ENCODE data around the gene ZDHHC9. TPM values are rescaled to one million over a fixed set of nuclear protein-coding genes. Genes with fewer than 3 reads are reported as not detected.

Gene ZDHHC9
- total and polyA plus RNA-seq, 9 of the 15 experiments (the other 6 are each of a cell fraction or from before 2014, with no cell fraction given), result 6.8 to 22.4 (median 9.1) TPM

DNA sequence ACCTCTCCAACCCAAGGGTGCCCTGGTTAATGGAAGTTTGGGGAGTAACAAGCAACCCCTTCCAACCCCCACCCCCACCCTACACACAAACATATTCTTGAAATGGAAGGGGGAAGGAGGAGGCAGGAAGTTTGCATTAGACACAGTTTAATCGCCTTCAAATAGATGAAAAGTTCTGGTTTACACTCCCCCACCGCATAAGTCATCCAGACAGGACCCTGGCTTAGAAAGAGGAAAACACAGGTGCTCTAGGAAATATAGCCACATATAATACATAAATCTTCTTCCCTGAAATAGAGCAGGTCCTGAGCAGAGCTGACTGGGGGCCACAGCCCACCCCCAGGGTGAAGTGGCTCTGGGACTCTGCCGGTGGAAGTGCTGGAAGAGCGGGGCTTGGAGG, 38.9 kb downstream of the ZDHHC9 start:
- ATAC-seq (no peak), FAIRE-seq (no peak)
- POLR2A ChIA-PET, result no interaction called here
- TF ChIP-seq CHD2 (IDR thresholded peaks at IDR 0.05; ENCODE audit: low read depth, low read length) (no peak), YY1 (IDR thresholded peaks at IDR 0.05; ENCODE audit: borderline replicate concordance in 1 of 3, control insufficient read depth in 1 of 3, extremely low read depth in 1 of 3, insufficient read depth in 3 of 3, insufficient read length in 1 of 3, insufficient replicate concordance in 2 of 3, low read depth in 1 of 3, low read length in 2 of 3) (no peak), ASH1L (IDR thresholded peaks at IDR 0.05; ENCODE audit: borderline replicate concordance, low read depth, partially characterized antibody) (no peak), ZNF224 (CRISPR knock-in tag; IDR thresholded peaks at IDR 0.05) (no peak), ZNF174 (CRISPR knock-in tag; IDR thresholded peaks at IDR 0.05) (no peak)
- TF ChIP-seq, protein P1, sequence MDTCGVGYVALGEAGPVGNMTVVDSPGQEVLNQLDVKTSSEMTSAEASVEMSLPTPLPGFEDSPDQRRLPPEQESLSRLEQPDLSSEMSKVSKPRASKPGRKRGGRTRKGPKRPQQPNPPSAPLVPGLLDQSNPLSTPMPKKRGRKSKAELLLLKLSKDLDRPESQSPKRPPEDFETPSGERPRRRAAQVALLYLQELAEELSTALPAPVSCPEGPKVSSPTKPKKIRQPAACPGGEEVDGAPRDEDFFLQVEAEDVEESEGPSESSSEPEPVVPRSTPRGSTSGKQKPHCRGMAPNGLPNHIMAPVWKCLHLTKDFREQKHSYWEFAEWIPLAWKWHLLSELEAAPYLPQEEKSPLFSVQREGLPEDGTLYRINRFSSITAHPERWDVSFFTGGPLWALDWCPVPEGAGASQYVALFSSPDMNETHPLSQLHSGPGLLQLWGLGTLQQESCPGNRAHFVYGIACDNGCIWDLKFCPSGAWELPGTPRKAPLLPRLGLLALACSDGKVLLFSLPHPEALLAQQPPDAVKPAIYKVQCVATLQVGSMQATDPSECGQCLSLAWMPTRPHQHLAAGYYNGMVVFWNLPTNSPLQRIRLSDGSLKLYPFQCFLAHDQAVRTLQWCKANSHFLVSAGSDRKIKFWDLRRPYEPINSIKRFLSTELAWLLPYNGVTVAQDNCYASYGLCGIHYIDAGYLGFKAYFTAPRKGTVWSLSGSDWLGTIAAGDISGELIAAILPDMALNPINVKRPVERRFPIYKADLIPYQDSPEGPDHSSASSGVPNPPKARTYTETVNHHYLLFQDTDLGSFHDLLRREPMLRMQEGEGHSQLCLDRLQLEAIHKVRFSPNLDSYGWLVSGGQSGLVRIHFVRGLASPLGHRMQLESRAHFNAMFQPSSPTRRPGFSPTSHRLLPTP (IDR thresholded peaks at IDR 0.05; ENCODE audit: borderline replicate concordance, extremely low read depth, insufficient read length), result no peak
- TF ChIP-seq, protein P2, sequence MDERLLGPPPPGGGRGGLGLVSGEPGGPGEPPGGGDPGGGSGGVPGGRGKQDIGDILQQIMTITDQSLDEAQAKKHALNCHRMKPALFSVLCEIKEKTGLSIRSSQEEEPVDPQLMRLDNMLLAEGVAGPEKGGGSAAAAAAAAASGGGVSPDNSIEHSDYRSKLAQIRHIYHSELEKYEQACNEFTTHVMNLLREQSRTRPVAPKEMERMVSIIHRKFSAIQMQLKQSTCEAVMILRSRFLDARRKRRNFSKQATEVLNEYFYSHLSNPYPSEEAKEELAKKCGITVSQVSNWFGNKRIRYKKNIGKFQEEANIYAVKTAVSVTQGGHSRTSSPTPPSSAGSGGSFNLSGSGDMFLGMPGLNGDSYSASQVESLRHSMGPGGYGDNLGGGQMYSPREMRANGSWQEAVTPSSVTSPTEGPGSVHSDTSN (CRISPR knock-in tag; IDR thresholded peaks at IDR 0.05; ENCODE audit: low read depth), result no peak
- TF ChIP-seq, protein P2 (tag; conservative IDR thresholded peaks at IDR 0.05; ENCODE audit: low read depth), result no peak
- TF ChIP-seq, protein P3, sequence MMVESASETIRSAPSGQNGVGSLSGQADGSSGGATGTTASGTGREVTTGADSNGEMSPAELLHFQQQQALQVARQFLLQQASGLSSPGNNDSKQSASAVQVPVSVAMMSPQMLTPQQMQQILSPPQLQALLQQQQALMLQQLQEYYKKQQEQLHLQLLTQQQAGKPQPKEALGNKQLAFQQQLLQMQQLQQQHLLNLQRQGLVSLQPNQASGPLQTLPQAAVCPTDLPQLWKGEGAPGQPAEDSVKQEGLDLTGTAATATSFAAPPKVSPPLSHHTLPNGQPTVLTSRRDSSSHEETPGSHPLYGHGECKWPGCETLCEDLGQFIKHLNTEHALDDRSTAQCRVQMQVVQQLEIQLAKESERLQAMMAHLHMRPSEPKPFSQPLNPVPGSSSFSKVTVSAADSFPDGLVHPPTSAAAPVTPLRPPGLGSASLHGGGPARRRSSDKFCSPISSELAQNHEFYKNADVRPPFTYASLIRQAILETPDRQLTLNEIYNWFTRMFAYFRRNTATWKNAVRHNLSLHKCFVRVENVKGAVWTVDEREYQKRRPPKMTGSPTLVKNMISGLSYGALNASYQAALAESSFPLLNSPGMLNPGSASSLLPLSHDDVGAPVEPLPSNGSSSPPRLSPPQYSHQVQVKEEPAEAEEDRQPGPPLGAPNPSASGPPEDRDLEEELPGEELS (CRISPR knock-in tag; IDR thresholded peaks at IDR 0.05; ENCODE audit: borderline replicate concordance), result no peak

More for the DNA sequence above, 38.9 kb downstream of the ZDHHC9 start:
- in situ Hi-C loops (cut with MboI) (no loop called here), intact Hi-C loops (cut with micrococcal nuclease) (no loop called here)
- peaks cover 29% of the 10 kb centered on the region; the same call in 2 of the 3 replicates for H3K36me3 ChIP-seq (ENCODE audit: control insufficient read depth, insufficient read depth, low read length)
- no peak overlapping the region for H3K4me2 ChIP-seq (ENCODE audit: insufficient read depth, low read length)
- no peak overlapping the region for H3K9ac ChIP-seq (ENCODE audit: insufficient read depth in 1 of 2, low read depth in 2 of 2, low read length in 2 of 2)
- CTCF ChIA-PET (ENCODE audit: low intra/inter-chr PET ratio), result no interaction called here
- no TSS peak for BruUV-seq (replicated peaks)
- H2AFZ ChIP-seq (ENCODE audit: low read depth, low read length), result no peak overlapping the region
- no peak for DNase-seq (ENCODE audit: extremely low read depth in 1 of 4, low spot score in 3 of 4)
- H4K20me1 ChIP-seq (replicated peaks; ENCODE audit: control insufficient read depth, insufficient read depth, low read length), result no peaks in the 10 kb centered on the region
- no peak overlapping the region for H3K4me3 ChIP-seq
- no peaks in the 10 kb centered on the region for H3K9me3 ChIP-seq (replicated peaks; ENCODE audit: control insufficient read depth, insufficient read depth, low read depth, low read length)
- no peaks in the 10 kb centered on the region for H3K79me2 ChIP-seq (ENCODE audit: control insufficient read depth, insufficient read depth, low read length)
- no peak overlapping the region for H3K27ac ChIP-seq (ENCODE audit: extremely low read depth, low read depth, low read length)
- H3K27me3 ChIP-seq (ENCODE audit: control insufficient read depth in 2 of 2, insufficient read depth in 2 of 2, low read length in 2 of 2), result no peaks in the 10 kb centered on the region
- 84% methylated on average over 3 of the region's 4 CpGs for WGBS (ENCODE audit: insufficient coverage, low coverage, missing lambda C conversion rate)
- no peaks in the 10 kb centered on the region for H3K9me1 ChIP-seq (ENCODE audit: control insufficient read depth, insufficient read depth, low read length)
- H3K4me1 ChIP-seq (replicated peaks in 1 of 2; ENCODE audit: control insufficient read depth in 2 of 2, insufficient read depth in 2 of 2, low read length in 2 of 2), result no peaks in the 10 kb centered on the region

Data from K562 (cell line).